Activated B cell treated with CpG ODN at 0.5 μM for 24 hours (primary cell): Measurements from ENCODE around the gene SMAD3. TPM values are rescaled to one million over a fixed set of nuclear protein-coding genes. Genes with fewer than 3 reads are reported as not detected.

ENCODE experiments used
- ATAC-seq: fragments of 200-7000 bp; cut with Tn5 transposase; one replicate; pipeline ENCODE4 v1.10.0; 2021; ENCODE audit warnings: low read depth, mild to moderate bottlenecking, moderate library complexity
- CTCF ChIA-PET: fragments of 350-600 bp; sonication (Branson Sonifier 250); formaldehyde crosslinking; loops from one replicate; lab custom pipeline; 2021; ENCODE audit warnings: antibody characterized with exemption; lab: Charles Lee
- POLR2A ChIA-PET: fragments of 350-600 bp; sonication (Branson Sonifier 250); formaldehyde crosslinking; loops from one replicate; lab custom pipeline; 2021; ENCODE audit warnings: antibody characterized with exemption; lab: Charles Lee
- DNase-seq: peaks from one replicate; pipeline ENCODE4 v3.0.0; 2022
- H3K27ac Mint-ChIP-seq: one replicate; pipeline ENCODE4 v1.8.0; 2020; ENCODE audit warnings: mixed read lengths
- H3K27me3 Mint-ChIP-seq: one replicate; pipeline ENCODE4 v1.8.0; 2021; ENCODE audit warnings: mixed read lengths
- H3K36me3 Mint-ChIP-seq: one replicate; pipeline ENCODE4 v1.8.0; 2021; ENCODE audit warnings: low read depth, mixed read lengths
- H3K4me1 Mint-ChIP-seq: one replicate; pipeline ENCODE4 v1.8.0; 2021; ENCODE audit warnings: mixed read lengths
- H3K4me3 Mint-ChIP-seq: one replicate; pipeline ENCODE4 v1.8.0; 2020; ENCODE audit warnings: mild to moderate bottlenecking, mixed read lengths
- H3K9me3 Mint-ChIP-seq: one replicate; pipeline ENCODE4 v1.8.0; 2020; ENCODE audit warnings: mixed read lengths
- CTCF ChIP-seq: fragments of 200-600 bp; IDR thresholded peaks from one replicate; pipeline ENCODE4 v1.8.0; 2022; ENCODE audit warnings: antibody characterized with exemption, mild to moderate bottlenecking
- intact Hi-C: fragments of 100-400 bp; cut with micrococcal nuclease; formaldehyde crosslinking; loops from one replicate; pipeline ENCODE4 v1.15.1; 2024
- total RNA-seq: library from RNA; stranded (reverse); gene quantifications from 2 replicates; pipeline ENCODE4 v1.2.3, GENCODE V29; 2022

SMAD3 gene
- total RNA-seq, 1 donor from 2014 or later, result 118 TPM

- Mint-ChIP-seq H3K4me3 (peak overlapping the region; percentile 74), H3K36me3 (peaks cover 33% of the 10 kb centered on the region), H3K9me3 (no peaks in the 10 kb centered on the region), H3K27ac (peak overlapping the region; percentile 95), H3K4me1 (peaks cover 100% of the 10 kb centered on the region), H3K27me3 (no peaks in the 10 kb centered on the region)
- POLR2A ChIA-PET, result interaction anchor here (1.0 to 36.9 kb wide), 8 partner anchors 10 to 149 kb away, joined by 3 to 1703 read pairs (median 28); partner anchors contain the start of gene SMAD3
- no peak for ATAC-seq
- intact Hi-C loops, result no loop called here
- no peak for TF ChIP-seq CTCF
- no peak for DNase-seq
- CTCF ChIA-PET, result interaction anchor here (1.0 to 2.9 kb wide), 7 partner anchors 9 to 208 kb away, joined by 3 to 22 read pairs (median 7); no protein-coding TSS in a partner anchor
Measured at GRCh38 chr15:67091980-67092677, 26.7 kb downstream of the SMAD3 start.

GRCh38 chr15:67092752-67093503 is 27.5 kb downstream of the SMAD3 start:
- peak overlapping the region; percentile 42 for H3K4me3 Mint-ChIP-seq
- no peaks in the 10 kb centered on the region for H3K27me3 Mint-ChIP-seq
- intact Hi-C loops, result loop anchor here (1.0 kb wide), 6 partner anchors 8 to 41 kb away; no protein-coding TSS in a partner anchor
- DNase-seq (no peak), ATAC-seq (no peak)
- H3K4me1 Mint-ChIP-seq, result peaks cover 100% of the 10 kb centered on the region
- no peak for TF ChIP-seq CTCF
- no peaks in the 10 kb centered on the region for H3K9me3 Mint-ChIP-seq
- H3K27ac Mint-ChIP-seq, result peak overlapping the region; percentile 95
- H3K36me3 Mint-ChIP-seq, result peaks cover 34% of the 10 kb centered on the region
- CTCF ChIA-PET, result interaction anchor here (0.6 to 2.9 kb wide), 11 partner anchors 8 to 211 kb away, joined by 3 to 22 read pairs (median 4); no protein-coding TSS in a partner anchor
- POLR2A ChIA-PET, result interaction anchor here (0.6 to 36.9 kb wide), 14 partner anchors 11 to 746 kb away, joined by 3 to 1703 read pairs (median 6); partner anchors contain the start of genes AAGAB, IQCH and SMAD3

- H3K27me3 Mint-ChIP-seq, result no peaks in the 10 kb centered on the region
- intact Hi-C loops, result loop anchor here (1.0 kb wide), 6 partner anchors 8 to 41 kb away; no protein-coding TSS in a partner anchor
- ChIA-PET CTCF (interaction anchor here (1.2 to 2.9 kb wide), 8 partner anchors 8 to 211 kb away, joined by 3 to 22 read pairs (median 4); no protein-coding TSS in a partner anchor), POLR2A (interaction anchor here (0.6 to 36.9 kb wide), 12 partner anchors 11 to 210 kb away, joined by 3 to 1703 read pairs (median 6); partner anchors contain the start of genes AAGAB, IQCH and SMAD3)
- peaks cover 100% of the 10 kb centered on the region for H3K4me1 Mint-ChIP-seq
- ATAC-seq (peak; percentile 84), DNase-seq (peak; percentile 64)
- TF ChIP-seq CTCF, result no peak
- H3K36me3 Mint-ChIP-seq, result peaks cover 35% of the 10 kb centered on the region
- no peaks in the 10 kb centered on the region for H3K9me3 Mint-ChIP-seq
- peak overlapping the region; percentile 95 for H3K27ac Mint-ChIP-seq
- H3K4me3 Mint-ChIP-seq, result peak overlapping the region; percentile 42
Measured at GRCh38 chr15:67093504-67093862, 28.1 kb downstream of the SMAD3 start.

- Mint-ChIP-seq H3K27ac (peak overlapping the region; percentile 95), H3K9me3 (no peaks in the 10 kb centered on the region), H3K4me3 (peak overlapping the region; percentile 42), H3K4me1 (peaks cover 100% of the 10 kb centered on the region), H3K36me3 (peaks cover 38% of the 10 kb centered on the region), H3K27me3 (no peaks in the 10 kb centered on the region)
- CTCF ChIA-PET, result interaction anchor here (1.2 to 2.9 kb wide), 8 partner anchors 8 to 210 kb away, joined by 3 to 22 read pairs (median 4); no protein-coding TSS in a partner anchor
- POLR2A ChIA-PET, result interaction anchor here (0.7 to 36.9 kb wide), 11 partner anchors 12 to 210 kb away, joined by 3 to 1703 read pairs (median 7); partner anchors contain the start of genes AAGAB, IQCH and SMAD3
- ATAC-seq, result no peak
- intact Hi-C loops, result no loop called here
- TF ChIP-seq CTCF, result no peak
- DNase-seq, result no peak
Measured at GRCh38 chr15:67094001-67094826, 28.8 kb downstream of the SMAD3 start.
